Prostate gland (tissue), 2 donors: Measurements from ENCODE around the gene GRID2.

Source experiments
- CTCF ChIP-seq, 4 experiments: fragments of 200-600 bp in 2 of 4; fragments of 450-650 bp in 2 of 4; sonication (generic) in 2 of 4; IDR thresholded peaks; 1 replicate in 3 of 4; 2 replicates in 1 of 4; pipeline ENCODE4 v1.5.1; 2016 to 2019; ENCODE audit warnings: antibody characterized with exemption in 4 of 4, mild to moderate bottlenecking in 2 of 4, moderate library complexity in 2 of 4
- POLR2A ChIP-seq: fragments of 450-650 bp; IDR thresholded peaks from one replicate; pipeline ENCODE4 v1.6.1; 2016; ENCODE audit warnings: antibody characterized with exemption, mild to moderate bottlenecking
- POLR2AphosphoS5 ChIP-seq: sonication (generic); formaldehyde crosslinking; IDR thresholded peaks from one replicate; pipeline ENCODE4 v1.6.1; 2017; ENCODE audit warnings: antibody characterized with exemption

DNA sequence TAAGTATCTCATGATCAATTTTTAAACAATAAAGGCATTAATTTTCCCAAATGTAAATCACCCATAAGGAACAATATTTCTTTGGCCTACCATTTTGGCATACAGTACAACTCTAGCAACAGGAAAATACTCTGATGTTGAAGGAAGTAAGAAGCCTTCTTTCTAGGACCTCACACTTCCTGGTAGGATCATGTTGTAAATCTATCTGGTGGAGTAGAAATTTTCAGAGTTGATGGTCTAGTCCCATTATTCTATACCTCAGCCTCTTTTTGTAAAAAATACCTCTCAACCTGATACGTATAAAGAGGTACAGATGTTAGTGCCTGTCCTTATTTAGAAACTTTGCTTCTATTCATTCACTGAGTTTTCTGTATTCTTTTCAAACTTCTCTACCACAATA lies 40.2 kb upstream of the GRID2 start:
- TF ChIP-seq CTCF (IDR thresholded peaks at IDR 0.05) = no peak
- TF ChIP-seq POLR2A = no peak
- no peak for TF ChIP-seq POLR2AphosphoS5
